Urinary bladder (tissue), 4 donors: ENCODE results near the gene SPATA31A7. TPM values are rescaled to one million over a fixed set of nuclear protein-coding genes. Genes with fewer than 3 reads are reported as not detected.
"Not testable (repeated sequence)": the region's sequence is repeated elsewhere in the genome, so short reads cannot be mapped to it uniquely, and the experiment has no call there.

Experiments used
- DNase-seq: peaks from one replicate; pipeline ENCODE4 v3.0.0-alpha.2; 2015; ENCODE audit errors: extremely low spot score
- H3K27ac ChIP-seq: one replicate; pipeline ENCODE4 v1.5.1; 2013; ENCODE audit warnings: low read depth, mild to moderate bottlenecking, moderate library complexity
- H3K36me3 ChIP-seq: one replicate; pipeline ENCODE4 v1.6.1; 2013; ENCODE audit warnings: mild to moderate bottlenecking, moderate library complexity; ENCODE audit not compliant: insufficient read depth
- H3K4me1 ChIP-seq: one replicate; pipeline ENCODE4 v1.6.1; 2013; ENCODE audit warnings: mild to moderate bottlenecking, moderate library complexity; ENCODE audit not compliant: insufficient read depth
- H3K4me3 ChIP-seq: one replicate; pipeline ENCODE4 v1.5.1; 2013; ENCODE audit warnings: low read depth, low read length
- WGBS: extraction: QIAGEN DNeasy Blood & Tissue Kit; methylation state at CpG from one replicate; pipeline ENCODE4 v1.1.7; 2013; 5-methylcytosine and 5-hydroxymethylcytosine counted together
- polyA plus RNA-seq: library from polyadenylated mRNA; stranded (reverse); fragments of 200-250 nt; gene quantifications from one replicate; pipeline ENCODE4 v1.2.3, GENCODE V29; 2013
- small RNA-seq: library from RNA; depleted of rRNA; stranded (forward); fragments of <200 nt; gene quantifications from one replicate; pipeline ENCODE3, GENCODE V24; 2014
- total RNA-seq: library from RNA; depleted of rRNA; stranded (reverse); fragments of >200 nt; gene quantifications from one replicate; pipeline ENCODE4 v1.2.3, GENCODE V29; 2014
- donor health status: healthy with polysubstance abuse.
- donor health status: healthy.

SPATA31A7 gene
- total RNA-seq: not detected
- polyA plus RNA-seq: not detected

- no CpG with 5 or more reads among the region's 7 CpGs for WGBS
- DNase-seq, H3K36me3 ChIP-seq, H3K4me1 ChIP-seq, H3K4me3 ChIP-seq, H3K27ac ChIP-seq: not testable (repeated sequence)
These were observed at the start of gene SPATA31A7 for GRCh38 chr9:61189736-61190135. SPATA31A7 (plus strand) TSS chr9:61190036; CDS start chr9:61190065, 29 bp downstream.

GRCh38 chr9:61226438-61226837 lies 36.6 kb downstream of the SPATA31A7 start:
- 87% methylated on average over 3 of the region's 4 CpGs for WGBS
- H3K4me3 ChIP-seq, H3K4me1 ChIP-seq, H3K36me3 ChIP-seq, H3K27ac ChIP-seq, DNase-seq: not testable (repeated sequence)

Small RNA genes within 50 kb of the gene (small RNA-seq; reads per million reads assigned to genes)
- gene BX005040.2: not detected
